Activated CD8-positive, alpha-beta T cell treated with anti-CD3 and anti-CD28 coated beads, Interleukin-2, amount 10 ng/mL, durations not matched to agents 7 days and 5 days (primary cell): ENCODE measurements around the gene ZKSCAN7. TPM values are rescaled to one million over a fixed set of nuclear protein-coding genes. Genes with fewer than 3 reads are reported as not detected.
A peak's percentile ranks its signal among the peaks of the same experiment; 100 is the strongest.
"Not testable (repeated sequence)": the region's sequence is repeated elsewhere in the genome, so short reads cannot be mapped to it uniquely, and the experiment has no call there.

Source experiments
- ATAC-seq: fragments of 150-1000 bp; cut with Tn5 transposase; one replicate; pipeline ENCODE4 v1.10.0; 2021; ENCODE audit warnings: moderate library complexity
- CTCF ChIA-PET: fragments of 350-600 bp; sonication (Branson Sonifier 250); formaldehyde crosslinking; loops from one replicate; lab custom pipeline; 2021; ENCODE audit warnings: antibody characterized with exemption; lab: Charles Lee
- POLR2A ChIA-PET: fragments of 350-600 bp; sonication (Branson Sonifier 250); formaldehyde crosslinking; loops from one replicate; lab custom pipeline; 2021; ENCODE audit warnings: antibody characterized with exemption; lab: Charles Lee
- DNase-seq: peaks from one replicate; pipeline ENCODE4 v3.0.0-alpha.2; 2020
- H3K27ac Mint-ChIP-seq: one replicate; pipeline ENCODE4 v1.8.0; 2021; ENCODE audit warnings: mild to moderate bottlenecking, mixed read lengths
- H3K27me3 Mint-ChIP-seq: one replicate; pipeline ENCODE4 v1.8.0; 2021; ENCODE audit warnings: low read depth, mixed read lengths
- H3K36me3 Mint-ChIP-seq: one replicate; pipeline ENCODE4 v1.8.0; 2021; ENCODE audit warnings: low read depth, mixed read lengths
- H3K4me1 Mint-ChIP-seq: one replicate; pipeline ENCODE4 v1.8.0; 2021; ENCODE audit warnings: low read depth, mixed read lengths
- H3K4me3 Mint-ChIP-seq: one replicate; pipeline ENCODE4 v1.8.0; 2021; ENCODE audit warnings: mild to moderate bottlenecking, mixed read lengths
- H3K9me3 Mint-ChIP-seq: one replicate; pipeline ENCODE4 v1.8.0; 2022; ENCODE audit warnings: mixed read lengths; ENCODE audit not compliant: insufficient read depth
- total RNA-seq, 2 experiments: library from RNA; stranded (reverse); gene quantifications; one replicate each; pipeline ENCODE4 v1.2.3, GENCODE V29; 2021

The ZKSCAN7 gene
- total RNA-seq, 2 experiments from 2014 or later = 2.4 to 2.9 TPM

- Mint-ChIP-seq H3K36me3 (peaks cover 19% of the 10 kb centered on the region), H3K9me3 (peaks cover 14% of the 10 kb centered on the region)
- DNase-seq, H3K27ac Mint-ChIP-seq, H3K4me3 Mint-ChIP-seq, H3K27me3 Mint-ChIP-seq, CTCF ChIA-PET, H3K4me1 Mint-ChIP-seq, ATAC-seq, POLR2A ChIA-PET: not testable (repeated sequence)
These were observed 22.5 kb downstream of the ZKSCAN7 start for GRCh38 chr3:44577354-44577952.

GRCh38 chr3:44578316-44578715 is 23.3 kb downstream of the ZKSCAN7 start:
- H3K27ac Mint-ChIP-seq, DNase-seq, POLR2A ChIA-PET, H3K4me1 Mint-ChIP-seq, CTCF ChIA-PET, ATAC-seq, H3K4me3 Mint-ChIP-seq, H3K27me3 Mint-ChIP-seq: not testable (repeated sequence)
- peaks cover 19% of the 10 kb centered on the region for H3K36me3 Mint-ChIP-seq
- peaks cover 16% of the 10 kb centered on the region for H3K9me3 Mint-ChIP-seq

GRCh38 chr3:44578924-44579515 is 24.0 kb downstream of the ZKSCAN7 start:
- H3K4me3 Mint-ChIP-seq, H3K27ac Mint-ChIP-seq, DNase-seq, CTCF ChIA-PET, H3K27me3 Mint-ChIP-seq, ATAC-seq, H3K4me1 Mint-ChIP-seq, POLR2A ChIA-PET: not testable (repeated sequence)
- peaks cover 21% of the 10 kb centered on the region for H3K9me3 Mint-ChIP-seq
- H3K36me3 Mint-ChIP-seq = peaks cover 21% of the 10 kb centered on the region

- H3K4me1 Mint-ChIP-seq, POLR2A ChIA-PET, DNase-seq, ATAC-seq, H3K27ac Mint-ChIP-seq, H3K27me3 Mint-ChIP-seq, H3K4me3 Mint-ChIP-seq, CTCF ChIA-PET: not testable (repeated sequence)
- peaks cover 21% of the 10 kb centered on the region for H3K9me3 Mint-ChIP-seq
- peaks cover 21% of the 10 kb centered on the region for H3K36me3 Mint-ChIP-seq
These were observed 24.8 kb downstream of the ZKSCAN7 start for GRCh38 chr3:44579749-44580148.

GRCh38 chr3:44580971-44581370 is 26.0 kb downstream of the ZKSCAN7 start:
- CTCF ChIA-PET, POLR2A ChIA-PET, H3K27ac Mint-ChIP-seq, DNase-seq, H3K27me3 Mint-ChIP-seq, H3K4me3 Mint-ChIP-seq, ATAC-seq, H3K4me1 Mint-ChIP-seq: not testable (repeated sequence)
- Mint-ChIP-seq H3K9me3 (peaks cover 21% of the 10 kb centered on the region), H3K36me3 (peaks cover 21% of the 10 kb centered on the region)

GRCh38 chr3:44584646-44585501 is 29.9 kb downstream of the ZKSCAN7 start, which contains the start of gene ZNF660:
ZNF660 (plus strand) TSS chr3:44584964; CDS start chr3:44594194, 9,230 bp downstream.
- Mint-ChIP-seq H3K9me3 (peaks cover 15% of the 10 kb centered on the region), H3K4me3 (peak within 1 kb of the TSS; percentile 40), H3K27me3 (peaks cover 7% of the 10 kb centered on the region), H3K27ac (peak within 1 kb of the TSS; percentile 13), H3K36me3 (peaks cover 18% of the 10 kb centered on the region), H3K4me1 (peaks cover 3% of the 10 kb centered on the region)
- ATAC-seq (peak; percentile 51), DNase-seq (no peak)
- ChIA-PET CTCF (no interaction called here), POLR2A (interaction anchor here (1.0 to 1.2 kb wide), 2 partner anchors 40 to 277 kb away, joined by 3 to 8 read pairs; partner anchors contain the start of genes TMEM42 and ZNF197)

- ATAC-seq = no peak
- POLR2A ChIA-PET = no interaction called here
- peaks cover 5% of the 10 kb centered on the region for H3K36me3 Mint-ChIP-seq
These were observed 41.6 kb downstream of the ZKSCAN7 start for GRCh38 chr3:44596621-44597020.

GRCh38 chr3:44601749-44602148 is 46.8 kb downstream of the ZKSCAN7 start:
- DNase-seq = no peak
- peaks cover 4% of the 10 kb centered on the region for H3K9me3 Mint-ChIP-seq
- no peak overlapping the region for H3K4me3 Mint-ChIP-seq
- ChIA-PET POLR2A (no interaction called here), CTCF (no interaction called here)
- ATAC-seq = no peak
- no peaks in the 10 kb centered on the region for H3K27me3 Mint-ChIP-seq
- no peak overlapping the region for H3K27ac Mint-ChIP-seq
- H3K4me1 Mint-ChIP-seq = no peaks in the 10 kb centered on the region
- H3K36me3 Mint-ChIP-seq = no peaks in the 10 kb centered on the region

More at GRCh38 chr3:44596621-44597020, 41.6 kb downstream of the ZKSCAN7 start:
- no peaks in the 10 kb centered on the region for H3K4me1 Mint-ChIP-seq
- no peaks in the 10 kb centered on the region for H3K27me3 Mint-ChIP-seq
- DNase-seq = no peak
- no peak overlapping the region for H3K27ac Mint-ChIP-seq
- peaks cover 17% of the 10 kb centered on the region for H3K9me3 Mint-ChIP-seq
- no peak overlapping the region for H3K4me3 Mint-ChIP-seq
- CTCF ChIA-PET = interaction anchor here (1.4 kb wide), 1 partner anchor 318 kb away, joined by 3 read pairs; no protein-coding TSS in a partner anchor

GRCh38 chr3:44612678-44613077 is 57.7 kb downstream of the ZKSCAN7 start:
- H3K36me3 Mint-ChIP-seq = peaks cover 3% of the 10 kb centered on the region
- H3K9me3 Mint-ChIP-seq = peaks cover 7% of the 10 kb centered on the region
- H3K27me3 Mint-ChIP-seq = peaks cover 2% of the 10 kb centered on the region
- no peaks in the 10 kb centered on the region for H3K4me1 Mint-ChIP-seq
- ChIA-PET POLR2A (no interaction called here), CTCF (no interaction called here)
- no peak for DNase-seq
- ATAC-seq = no peak
- no peak overlapping the region for H3K4me3 Mint-ChIP-seq
- no peak overlapping the region for H3K27ac Mint-ChIP-seq

Other genes with a start within 250 kb of the ZKSCAN7 start
- gene TCAIM, start 216.4 kb upstream of the ZKSCAN7 start, total RNA-seq = 10 to 100 TPM; 17.9 to 21.8 TPM
- 10 to 100 TPM; 25.6 to 26.7 TPM for gene ZNF445, start 77.5 kb upstream of the ZKSCAN7 start, total RNA-seq
- gene ZNF660, start 29.8 kb downstream of the ZKSCAN7 start, total RNA-seq = under 1 TPM; 0.55 to 0.83 TPM
- gene ZNF197, start 69.8 kb downstream of the ZKSCAN7 start, total RNA-seq = 10 to 100 TPM; 14.9 to 15.6 TPM
- gene ZNF35, start 93.5 kb downstream of the ZKSCAN7 start, total RNA-seq = 1 to 10 TPM; 3.7 to 7.6 TPM
- gene ZNF502, start 157.5 kb downstream of the ZKSCAN7 start, total RNA-seq = 1 to 10 TPM; 2.4 to 4.0 TPM
- gene ZNF501, start 174.4 kb downstream of the ZKSCAN7 start, total RNA-seq = 1 to 10 TPM; 2.9 to 3.6 TPM
- 10 to 100 TPM; 38.7 to 39.8 TPM for gene KIAA1143, start 206.4 kb downstream of the ZKSCAN7 start, total RNA-seq
- gene KIF15, start 206.6 kb downstream of the ZKSCAN7 start, total RNA-seq = 10 to 100 TPM; 62.2 to 66.4 TPM